ENCODE measurements around the gene FHOD3. TPM values are rescaled to one million over a fixed set of nuclear protein-coding genes. Genes with fewer than 3 reads are reported as not detected.

The FHOD3 gene
- total RNA-seq, 1 experiment from 2014 or later = 10.6 TPM

- ChIA-PET CTCF (no interaction called here), POLR2A (ENCODE audit: unreplicated experiment) (no interaction called here)
- no peaks in the 10 kb centered on the region for H4K20me1 ChIP-seq (ENCODE audit: insufficient read depth)
- H3K27me3 ChIP-seq (ENCODE audit: insufficient read depth, low read depth) = no peaks in the 10 kb centered on the region
- no peak overlapping the region for H2AFZ ChIP-seq
- TF ChIP-seq CTCF (conservative IDR thresholded peaks at IDR 0.05) (no peak), EZH2 (IDR thresholded peaks at IDR 0.05; ENCODE audit: low read depth) (no peak)
- no peaks in the 10 kb centered on the region for H3K9me2 ChIP-seq (ENCODE audit: insufficient read depth)
- no peak overlapping the region for H3K4me2 ChIP-seq
- peaks cover 10% of the 10 kb centered on the region for H3K4me1 ChIP-seq (replicated peaks; ENCODE audit: insufficient read depth)
- H3K4me3 ChIP-seq = no peak overlapping the region
- H3K9me3 ChIP-seq (ENCODE audit: insufficient read depth, low read depth) = no peaks in the 10 kb centered on the region
- no peaks in the 10 kb centered on the region for H3K36me3 ChIP-seq (ENCODE audit: low read depth)
- no peaks in the 10 kb centered on the region for H3F3A ChIP-seq (ENCODE audit: insufficient read depth, low read depth)
- intact Hi-C loops (cut with micrococcal nuclease; ENCODE audit: unreplicated experiment) = no loop called here
- no peak overlapping the region for H3K27ac ChIP-seq
- no peaks in the 10 kb centered on the region for H3K79me2 ChIP-seq (ENCODE audit: low read depth)
- no peak for DNase-seq
- no TSS peak for BruUV-seq (replicated peaks)
Measured at GRCh38 chr18:36702401-36703013, 405.0 kb downstream of the FHOD3 start.

GRCh38 chr18:36704156-36704555, 406.6 kb downstream of the FHOD3 start:
- CTCF ChIA-PET = no interaction called here
- Histone ChIP-seq H4K20me1 (ENCODE audit: insufficient read depth) (no peaks in the 10 kb centered on the region), H3F3A (ENCODE audit: insufficient read depth, low read depth) (no peaks in the 10 kb centered on the region), H3K9me2 (ENCODE audit: insufficient read depth) (no peaks in the 10 kb centered on the region), H3K4me2 (no peak overlapping the region), H3K27me3 (ENCODE audit: insufficient read depth, low read depth) (no peaks in the 10 kb centered on the region), H3K4me1 (replicated peaks; ENCODE audit: insufficient read depth) (no peaks in the 10 kb centered on the region), H3K9me3 (ENCODE audit: insufficient read depth, low read depth) (no peaks in the 10 kb centered on the region), H3K4me3 (no peak overlapping the region), H3K79me2 (ENCODE audit: low read depth) (no peaks in the 10 kb centered on the region), H3K27ac (no peak overlapping the region), H3K36me3 (ENCODE audit: low read depth) (no peaks in the 10 kb centered on the region), H2AFZ (no peak overlapping the region)
- POLR2A ChIA-PET (ENCODE audit: unreplicated experiment) = no interaction called here
- TF ChIP-seq EZH2 (IDR thresholded peaks at IDR 0.05; ENCODE audit: low read depth) = no peak
- no peak for TF ChIP-seq CTCF (conservative IDR thresholded peaks at IDR 0.05)
- DNase-seq = no peak
- intact Hi-C loops (cut with micrococcal nuclease; ENCODE audit: unreplicated experiment) = no loop called here
- no TSS peak for BruUV-seq (replicated peaks)

- no peak for TF ChIP-seq EZH2 (IDR thresholded peaks at IDR 0.05; ENCODE audit: low read depth)
- TF ChIP-seq CTCF (conservative IDR thresholded peaks at IDR 0.05) = no peak
- Histone ChIP-seq H3K27ac (no peak overlapping the region), H3K36me3 (ENCODE audit: low read depth) (no peaks in the 10 kb centered on the region), H4K20me1 (ENCODE audit: insufficient read depth) (no peaks in the 10 kb centered on the region), H3F3A (ENCODE audit: insufficient read depth, low read depth) (no peaks in the 10 kb centered on the region), H3K9me2 (ENCODE audit: insufficient read depth) (no peaks in the 10 kb centered on the region), H3K9me3 (ENCODE audit: insufficient read depth, low read depth) (no peaks in the 10 kb centered on the region), H3K4me3 (no peak overlapping the region), H3K27me3 (ENCODE audit: insufficient read depth, low read depth) (no peaks in the 10 kb centered on the region), H3K79me2 (ENCODE audit: low read depth) (no peaks in the 10 kb centered on the region), H2AFZ (no peak overlapping the region), H3K4me2 (no peak overlapping the region), H3K4me1 (replicated peaks; ENCODE audit: insufficient read depth) (no peaks in the 10 kb centered on the region)
- CTCF ChIA-PET = no interaction called here
- intact Hi-C loops (cut with micrococcal nuclease; ENCODE audit: unreplicated experiment) = no loop called here
- POLR2A ChIA-PET (ENCODE audit: unreplicated experiment) = no interaction called here
- no peak for DNase-seq
- BruUV-seq (replicated peaks) = no TSS peak
Measured at GRCh38 chr18:36706134-36706881, 408.8 kb downstream of the FHOD3 start.

Measured in PC-9 (cell line).